Measurements from ENCODE around the gene KCNQ2.

DNA sequence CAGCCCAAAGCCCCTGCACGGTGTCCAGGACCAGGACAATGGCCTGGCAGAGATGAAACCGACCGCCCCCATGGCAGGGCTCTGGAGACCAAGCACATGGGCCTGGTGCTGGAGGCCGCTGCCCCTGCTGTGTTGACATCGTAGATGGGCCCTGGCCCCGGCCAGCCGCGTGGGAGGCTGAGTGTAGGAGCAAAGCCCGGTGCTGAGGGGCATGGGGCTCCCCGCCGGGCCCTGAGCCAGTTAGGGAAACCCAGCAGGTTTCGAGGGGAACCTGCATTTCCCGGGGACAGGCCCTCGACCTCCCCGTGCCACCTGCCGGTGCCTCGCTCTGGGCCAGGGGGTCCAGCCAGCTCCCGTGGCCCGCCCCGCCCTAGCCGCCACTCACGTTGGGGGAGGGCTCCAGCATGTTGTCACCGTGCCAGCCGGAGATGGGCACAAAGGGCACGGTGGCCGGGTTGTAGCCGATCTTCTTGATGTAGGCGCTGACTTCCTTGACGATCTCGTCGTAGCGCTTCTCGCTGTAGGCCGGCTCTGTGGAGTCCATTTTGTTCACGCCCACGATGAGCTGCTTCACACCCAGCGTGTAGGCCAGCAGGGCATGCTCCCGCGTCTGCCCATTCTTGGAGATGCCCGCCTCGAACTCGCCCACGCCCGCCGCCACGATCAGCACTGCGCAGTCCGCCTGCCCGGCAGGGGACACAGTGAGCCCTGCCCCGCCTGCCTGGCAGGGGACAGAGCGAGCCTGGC lies 22.1 kb upstream of the KCNQ2 start:
- TF ChIP-seq, protein P1, sequence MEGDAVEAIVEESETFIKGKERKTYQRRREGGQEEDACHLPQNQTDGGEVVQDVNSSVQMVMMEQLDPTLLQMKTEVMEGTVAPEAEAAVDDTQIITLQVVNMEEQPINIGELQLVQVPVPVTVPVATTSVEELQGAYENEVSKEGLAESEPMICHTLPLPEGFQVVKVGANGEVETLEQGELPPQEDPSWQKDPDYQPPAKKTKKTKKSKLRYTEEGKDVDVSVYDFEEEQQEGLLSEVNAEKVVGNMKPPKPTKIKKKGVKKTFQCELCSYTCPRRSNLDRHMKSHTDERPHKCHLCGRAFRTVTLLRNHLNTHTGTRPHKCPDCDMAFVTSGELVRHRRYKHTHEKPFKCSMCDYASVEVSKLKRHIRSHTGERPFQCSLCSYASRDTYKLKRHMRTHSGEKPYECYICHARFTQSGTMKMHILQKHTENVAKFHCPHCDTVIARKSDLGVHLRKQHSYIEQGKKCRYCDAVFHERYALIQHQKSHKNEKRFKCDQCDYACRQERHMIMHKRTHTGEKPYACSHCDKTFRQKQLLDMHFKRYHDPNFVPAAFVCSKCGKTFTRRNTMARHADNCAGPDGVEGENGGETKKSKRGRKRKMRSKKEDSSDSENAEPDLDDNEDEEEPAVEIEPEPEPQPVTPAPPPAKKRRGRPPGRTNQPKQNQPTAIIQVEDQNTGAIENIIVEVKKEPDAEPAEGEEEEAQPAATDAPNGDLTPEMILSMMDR (IDR thresholded peaks at IDR 0.05 in 2 of 3, conservative IDR thresholded peaks at IDR 0.05 in 1 of 3; ENCODE audit: borderline replicate concordance in 1 of 3, insufficient read depth in 1 of 3, low read depth in 2 of 3, low read length in 2 of 3) = no peak
- TF ChIP-seq EZH2 (IDR thresholded peaks at IDR 0.05) = no peak
- TF ChIP-seq POLR2A (IDR thresholded peaks at IDR 0.05; ENCODE audit: borderline replicate concordance, extremely low read depth, insufficient read depth, insufficient read length) = no peak
- no peak for TF ChIP-seq CEBPB (IDR thresholded peaks at IDR 0.05; ENCODE audit: low read depth)
- TF ChIP-seq SIN3A (IDR thresholded peaks at IDR 0.05; ENCODE audit: low read depth) = no peak
- TF ChIP-seq EZH2phosphoT487 (IDR thresholded peaks at IDR 0.05; ENCODE audit: borderline replicate concordance) = no peak
- TF ChIP-seq RAD21 (IDR thresholded peaks at IDR 0.05; ENCODE audit: low read depth) = no peak
- TF ChIP-seq, protein P2, sequence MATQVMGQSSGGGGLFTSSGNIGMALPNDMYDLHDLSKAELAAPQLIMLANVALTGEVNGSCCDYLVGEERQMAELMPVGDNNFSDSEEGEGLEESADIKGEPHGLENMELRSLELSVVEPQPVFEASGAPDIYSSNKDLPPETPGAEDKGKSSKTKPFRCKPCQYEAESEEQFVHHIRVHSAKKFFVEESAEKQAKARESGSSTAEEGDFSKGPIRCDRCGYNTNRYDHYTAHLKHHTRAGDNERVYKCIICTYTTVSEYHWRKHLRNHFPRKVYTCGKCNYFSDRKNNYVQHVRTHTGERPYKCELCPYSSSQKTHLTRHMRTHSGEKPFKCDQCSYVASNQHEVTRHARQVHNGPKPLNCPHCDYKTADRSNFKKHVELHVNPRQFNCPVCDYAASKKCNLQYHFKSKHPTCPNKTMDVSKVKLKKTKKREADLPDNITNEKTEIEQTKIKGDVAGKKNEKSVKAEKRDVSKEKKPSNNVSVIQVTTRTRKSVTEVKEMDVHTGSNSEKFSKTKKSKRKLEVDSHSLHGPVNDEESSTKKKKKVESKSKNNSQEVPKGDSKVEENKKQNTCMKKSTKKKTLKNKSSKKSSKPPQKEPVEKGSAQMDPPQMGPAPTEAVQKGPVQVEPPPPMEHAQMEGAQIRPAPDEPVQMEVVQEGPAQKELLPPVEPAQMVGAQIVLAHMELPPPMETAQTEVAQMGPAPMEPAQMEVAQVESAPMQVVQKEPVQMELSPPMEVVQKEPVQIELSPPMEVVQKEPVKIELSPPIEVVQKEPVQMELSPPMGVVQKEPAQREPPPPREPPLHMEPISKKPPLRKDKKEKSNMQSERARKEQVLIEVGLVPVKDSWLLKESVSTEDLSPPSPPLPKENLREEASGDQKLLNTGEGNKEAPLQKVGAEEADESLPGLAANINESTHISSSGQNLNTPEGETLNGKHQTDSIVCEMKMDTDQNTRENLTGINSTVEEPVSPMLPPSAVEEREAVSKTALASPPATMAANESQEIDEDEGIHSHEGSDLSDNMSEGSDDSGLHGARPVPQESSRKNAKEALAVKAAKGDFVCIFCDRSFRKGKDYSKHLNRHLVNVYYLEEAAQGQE (IDR thresholded peaks at IDR 0.05; ENCODE audit: low read depth) = no peak

Measured in HCT116 (cell line).